HG02642 (cell line): ENCODE results near the gene CHST6.
"Not testable (repeated sequence)": the region's sequence is repeated elsewhere in the genome, so short reads cannot be mapped to it uniquely, and the experiment has no call there.

ENCODE experiments used
- ATAC-seq: cut with Tn5 transposase; IDR thresholded peaks from one replicate; pipeline ENCODE4 v1.9.1; 2021; ENCODE audit warnings: mild to moderate bottlenecking; ENCODE audit not compliant: unreplicated experiment, poor library complexity

Gene CHST6

DNA sequence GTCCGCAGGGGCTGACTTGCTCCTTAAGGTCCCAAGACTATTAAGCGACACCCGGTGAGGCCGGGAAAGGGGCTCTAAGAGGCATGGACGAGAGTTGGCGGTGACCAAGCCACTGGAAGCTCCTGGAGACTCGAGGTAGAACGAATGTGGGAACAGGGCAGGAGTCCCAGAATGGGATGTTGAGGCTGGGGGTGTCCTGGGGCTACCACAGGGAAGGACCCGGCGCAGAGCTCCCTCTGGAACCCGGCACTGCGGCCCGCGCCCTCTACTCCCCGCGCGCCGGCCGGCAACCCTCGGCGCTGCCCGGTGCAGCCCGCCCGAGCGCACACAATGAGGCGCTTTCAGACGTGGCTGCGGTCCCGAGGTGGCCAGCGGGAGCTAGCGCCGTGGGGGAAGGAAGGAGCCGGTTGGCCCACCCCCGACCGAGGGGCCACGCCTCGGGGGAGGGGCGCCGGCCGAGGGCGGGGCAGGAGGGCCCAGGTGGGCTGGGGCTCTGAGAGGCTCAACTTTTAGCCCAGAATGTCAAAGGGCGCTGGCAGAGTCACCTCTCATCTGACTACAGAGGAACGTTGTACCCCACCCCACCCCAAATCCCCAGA, at the start of gene CHST6:
Gene CHST6 (minus strand): TSS at position 366 of the 599 bp plus-strand sequence. CDS start 15,613 bp downstream, outside the sequence.
- peak; percentile 85 for ATAC-seq

DNA sequence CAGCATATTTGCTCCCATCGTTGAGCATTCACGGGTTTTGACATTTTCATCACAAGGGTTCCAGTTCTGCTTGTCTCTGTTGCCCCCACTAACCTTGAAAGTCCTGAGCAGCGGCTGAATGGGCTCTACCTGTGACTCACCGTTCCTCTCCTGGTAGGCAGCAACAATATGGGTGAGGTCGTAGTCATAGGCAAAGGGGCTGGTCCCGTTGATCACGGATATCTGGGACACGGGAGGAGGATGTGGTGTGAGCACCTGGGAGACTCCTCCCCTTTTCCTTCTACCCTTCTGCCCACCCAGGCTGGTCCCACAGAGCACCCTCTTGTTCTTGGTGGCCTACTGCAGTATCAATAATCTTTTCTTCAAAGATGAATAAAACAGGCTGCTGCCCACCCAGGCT, 47.2 kb upstream of the CHST6 start:
- not testable (repeated sequence) for ATAC-seq

DNA sequence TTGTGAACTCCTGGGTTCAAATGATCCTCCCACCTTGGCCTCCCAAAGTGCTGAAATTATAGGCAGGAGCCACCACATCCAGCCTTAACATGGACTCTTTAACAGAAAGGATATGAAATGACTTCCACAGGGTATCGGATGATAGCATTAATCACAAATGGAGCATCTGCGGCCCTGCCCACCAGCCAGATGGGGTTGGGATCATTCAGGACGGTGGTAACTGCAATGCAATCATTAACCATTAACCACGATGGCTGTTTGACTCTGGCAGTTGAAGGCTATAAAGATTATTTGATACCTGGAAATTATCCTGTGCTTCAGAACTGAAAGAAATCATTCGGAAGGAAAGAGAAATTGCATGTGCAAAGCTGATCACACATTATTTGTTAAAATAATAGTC, 46.0 kb upstream of the CHST6 start:
- ATAC-seq = no peak

DNA sequence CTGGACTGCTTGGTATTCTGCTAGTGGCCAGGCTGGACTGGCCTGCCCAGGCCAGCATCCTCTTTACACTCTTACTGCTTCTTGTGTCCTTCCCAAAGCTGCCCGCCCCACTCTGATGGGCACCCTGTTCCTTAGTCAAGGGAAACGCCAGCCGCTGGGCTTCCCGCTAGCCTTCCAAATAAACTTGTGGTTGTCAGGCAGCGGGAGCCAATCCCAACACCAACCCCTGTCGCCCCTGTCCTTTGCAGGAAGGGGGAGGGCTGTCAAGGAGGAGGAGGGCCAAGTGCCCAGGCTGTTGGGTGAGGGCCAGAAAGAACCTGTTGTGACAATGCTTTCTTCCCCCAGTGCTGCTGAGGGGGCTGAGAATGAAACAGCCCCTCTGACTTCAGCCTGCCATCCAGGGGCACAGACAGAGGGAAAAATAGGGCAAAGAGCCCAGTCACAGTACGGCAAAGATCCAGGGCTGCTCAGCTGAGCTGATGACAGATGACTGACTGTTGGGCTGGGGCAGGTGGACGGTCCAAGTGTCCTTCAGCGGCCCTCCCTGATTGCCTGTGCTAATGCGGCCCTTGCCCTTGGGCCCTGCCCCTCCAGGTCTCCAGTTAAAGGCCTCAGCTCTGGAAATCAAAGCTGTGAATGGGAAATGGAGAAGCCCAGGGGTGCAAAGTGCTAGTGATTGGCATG, 43.8 kb upstream of the CHST6 start:
- not testable (repeated sequence) for ATAC-seq

DNA sequence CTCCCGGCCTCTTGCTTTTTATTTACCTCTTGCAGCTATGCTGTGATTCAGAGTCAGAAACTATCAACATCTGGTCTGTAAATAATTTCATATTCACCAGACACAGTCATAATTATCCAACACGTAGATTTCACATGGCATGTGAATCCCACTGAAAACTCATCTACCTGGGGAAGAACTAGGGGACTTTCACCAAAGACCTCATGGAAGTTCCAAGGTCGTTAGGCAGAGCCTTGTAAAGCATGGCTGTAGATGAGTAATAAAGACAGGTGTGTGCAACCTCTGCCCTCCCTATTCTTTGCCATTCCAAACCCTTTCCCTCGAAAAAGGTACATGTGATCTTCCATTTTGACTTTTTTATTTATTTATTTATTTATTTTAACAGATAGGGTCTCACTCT, 42.5 kb upstream of the CHST6 start:
- ATAC-seq = no peak

DNA sequence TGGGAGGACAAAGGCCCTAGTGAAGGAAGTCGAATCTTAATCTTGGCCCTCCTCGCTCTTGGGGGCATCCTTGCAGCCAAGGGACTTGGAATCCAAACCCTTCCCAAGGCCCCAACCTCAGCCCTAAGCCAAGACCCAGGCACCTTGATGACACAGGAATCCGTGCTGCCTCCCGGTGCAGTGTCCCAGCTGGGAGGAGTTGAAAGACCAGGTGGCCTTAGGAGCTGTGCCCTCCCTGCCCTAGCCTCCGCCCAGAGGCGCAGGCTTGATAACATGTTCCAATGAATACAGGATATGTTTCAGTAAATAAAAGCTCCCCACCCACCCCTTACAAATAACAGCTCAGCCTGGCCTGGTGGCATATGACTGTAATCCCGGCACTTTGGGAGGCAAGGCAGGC, 40.7 kb upstream of the CHST6 start, which contains the start of gene CHST5:
Gene CHST5 (minus strand): TSS at position 208 of the 400 bp plus-strand sequence. CDS start 5,724 bp downstream, outside the sequence.
- ATAC-seq = no peak

DNA sequence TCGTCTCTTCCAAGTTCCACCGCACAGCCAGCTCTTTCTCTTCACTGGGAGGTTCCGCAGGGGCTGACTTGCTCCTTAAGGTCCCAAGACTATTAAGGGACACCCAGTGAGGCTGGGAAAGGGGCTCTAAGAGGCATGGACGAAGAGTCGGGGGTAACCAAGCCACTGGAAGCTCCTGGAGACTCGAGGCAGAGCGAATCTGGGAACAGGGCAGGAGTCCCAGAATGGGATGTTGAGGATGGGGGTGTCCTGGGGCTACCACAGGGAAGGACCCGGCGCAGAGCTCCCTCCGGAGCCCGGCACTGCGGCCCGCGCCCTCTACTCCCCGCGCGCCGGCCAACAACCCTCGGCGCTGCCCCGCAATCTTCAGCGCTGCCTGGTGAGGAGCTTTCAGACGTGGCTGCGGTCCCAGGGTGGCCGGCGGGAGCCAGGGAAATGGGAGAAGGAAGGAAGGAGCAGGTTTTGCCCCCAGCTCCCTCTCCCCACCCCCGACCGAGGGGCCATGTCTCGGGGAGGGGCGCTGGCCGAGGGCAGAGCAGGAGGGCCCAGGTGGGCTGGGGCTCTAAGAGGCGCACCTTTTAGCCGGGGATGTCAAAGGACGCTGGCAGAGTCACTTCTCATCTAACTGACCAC, 40.1 kb upstream of the CHST6 start:
- no peak for ATAC-seq

DNA sequence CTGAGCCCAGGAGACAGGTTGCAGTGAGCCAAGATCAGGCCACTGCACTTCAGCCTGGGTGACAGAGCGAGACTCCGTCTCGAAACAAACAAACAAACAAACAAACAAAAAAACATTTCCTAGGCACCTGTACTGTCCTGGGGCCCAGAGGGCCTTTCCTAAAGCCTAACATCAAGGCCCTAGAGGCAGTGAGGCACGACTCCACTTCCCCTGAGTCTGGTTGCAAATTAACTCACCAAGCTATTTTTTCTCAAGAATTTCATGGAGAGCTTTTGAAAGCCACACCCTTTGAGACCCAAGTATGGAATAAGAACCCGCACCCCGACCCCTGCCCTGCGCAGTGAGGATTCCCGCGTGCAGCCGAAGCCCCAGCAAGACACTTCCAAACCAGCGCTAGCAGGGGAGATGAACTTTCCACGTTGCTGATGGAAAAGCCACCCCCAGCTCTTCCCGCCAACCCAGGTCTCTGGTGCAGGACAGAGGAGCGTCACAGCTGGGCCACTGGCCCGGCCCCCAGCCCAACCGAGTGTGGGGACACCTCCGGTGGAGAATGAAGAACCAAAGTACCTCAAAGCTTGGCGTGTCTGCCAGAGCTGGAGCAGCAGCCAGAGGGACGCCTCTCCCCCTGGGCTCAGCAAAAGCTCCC, 39.4 kb upstream of the CHST6 start:
- no peak for ATAC-seq

DNA sequence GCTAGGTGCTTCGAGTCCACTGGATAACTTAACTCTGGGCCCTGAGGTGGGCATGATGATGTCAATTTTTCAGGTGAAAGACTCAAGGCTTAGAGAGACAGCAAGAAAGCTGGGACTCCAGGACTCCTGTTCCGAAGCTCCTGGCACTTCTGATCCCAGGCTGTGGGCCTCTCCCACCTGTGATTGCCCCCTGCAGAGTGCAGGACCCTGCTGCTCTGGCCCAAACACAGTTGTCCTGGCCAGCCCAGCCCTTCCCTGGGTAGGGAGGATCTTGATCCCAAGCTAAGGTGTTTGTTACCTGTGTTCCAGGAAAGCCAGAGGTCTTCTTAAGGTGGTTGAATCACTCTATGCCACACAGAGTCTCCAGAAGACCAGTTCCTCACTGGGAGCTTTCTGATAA, 37.5 kb upstream of the CHST6 start:
- no peak for ATAC-seq

DNA sequence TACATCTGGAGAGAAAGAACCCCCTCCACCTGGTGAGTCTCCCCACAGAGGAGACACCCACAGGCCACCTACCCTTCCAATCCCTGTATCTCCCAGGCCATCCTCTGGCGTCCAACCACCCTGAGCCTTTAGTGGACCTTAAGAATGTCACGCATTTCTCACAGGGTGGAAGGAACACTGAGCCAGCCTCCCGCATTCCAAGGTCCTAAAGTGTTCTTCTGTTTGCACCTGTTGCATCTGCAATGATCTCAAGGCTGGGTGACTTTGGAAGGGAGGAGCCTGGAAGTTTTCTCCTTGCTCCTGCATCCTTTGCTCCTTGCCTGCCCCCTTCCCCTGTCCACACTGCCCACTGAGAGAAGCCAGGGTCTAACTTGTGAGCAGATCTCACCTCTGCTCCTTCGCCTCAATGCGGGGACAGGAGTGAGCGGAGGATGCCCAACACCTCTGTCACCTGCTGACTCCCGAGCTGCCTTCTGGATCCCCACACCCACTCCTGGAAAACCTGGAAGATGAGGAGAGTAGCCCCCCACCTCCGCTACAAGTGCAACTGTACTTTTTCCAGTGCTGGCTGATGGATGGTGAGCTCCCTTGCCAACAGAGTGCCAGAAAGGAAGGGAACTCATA, 37.0 kb upstream of the CHST6 start:
- no peak for ATAC-seq

DNA sequence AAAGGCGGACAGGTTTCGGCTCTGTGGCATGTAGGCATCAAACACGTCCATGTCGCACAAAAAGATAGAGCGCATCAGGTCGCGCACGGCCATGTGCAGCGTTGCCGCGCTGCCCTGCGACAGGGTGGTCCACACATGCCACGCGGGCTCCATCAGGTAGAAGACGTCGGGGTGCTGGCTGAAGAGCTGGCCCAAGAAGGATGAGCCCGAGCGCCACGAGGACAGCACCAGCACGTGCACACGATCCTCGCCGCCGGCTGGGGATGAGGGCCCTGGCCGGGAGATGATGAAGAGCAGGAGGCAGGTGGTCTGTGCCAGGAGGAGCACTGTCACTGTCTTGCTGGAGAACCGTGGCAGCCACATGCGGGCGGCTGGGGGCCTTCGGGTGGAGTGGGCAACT, 34.7 kb upstream of the CHST6 start:
- no peak for ATAC-seq

DNA sequence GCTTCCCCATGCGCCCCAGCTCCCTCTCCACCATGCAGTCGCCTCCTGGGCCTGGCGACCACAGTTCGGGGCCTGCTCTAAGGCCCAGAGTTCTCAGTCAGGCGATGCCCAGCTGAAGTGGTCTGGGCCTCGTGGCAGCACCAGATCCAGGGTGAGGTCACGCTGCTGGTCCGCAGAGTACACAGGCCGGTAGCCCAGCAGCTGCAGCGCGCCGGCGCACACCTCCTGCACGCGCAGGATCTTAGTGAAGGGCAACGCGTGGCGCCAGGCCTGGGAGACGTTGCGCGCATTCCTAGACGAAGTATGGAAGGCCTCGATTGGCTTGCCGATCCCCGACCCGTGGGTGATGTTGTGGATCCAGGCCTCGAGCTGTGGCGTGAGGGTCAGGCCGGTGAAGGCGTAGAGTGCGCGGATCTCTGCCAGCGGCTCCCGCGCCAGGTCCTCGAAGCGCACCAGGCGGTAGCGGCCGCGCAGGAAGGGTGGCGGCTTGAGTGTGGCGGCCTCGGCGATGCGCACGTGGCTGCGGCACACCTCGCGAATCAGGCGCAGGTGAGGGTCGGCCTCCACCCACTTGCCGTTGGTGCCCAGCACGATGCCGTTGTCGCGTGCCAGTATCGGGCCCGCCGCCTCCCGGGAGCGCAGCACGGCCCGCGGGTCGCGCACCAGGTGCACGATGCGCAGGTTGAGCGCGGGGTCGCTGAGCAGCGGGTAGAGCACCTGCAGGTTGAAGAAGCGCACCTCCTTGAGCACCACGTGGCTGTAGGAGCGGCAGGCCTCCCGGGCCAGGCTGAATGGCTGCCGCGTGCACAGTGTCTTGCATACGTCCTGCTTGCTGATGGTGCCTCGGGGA, 34.0 kb upstream of the CHST6 start:
- ATAC-seq = no peak

DNA sequence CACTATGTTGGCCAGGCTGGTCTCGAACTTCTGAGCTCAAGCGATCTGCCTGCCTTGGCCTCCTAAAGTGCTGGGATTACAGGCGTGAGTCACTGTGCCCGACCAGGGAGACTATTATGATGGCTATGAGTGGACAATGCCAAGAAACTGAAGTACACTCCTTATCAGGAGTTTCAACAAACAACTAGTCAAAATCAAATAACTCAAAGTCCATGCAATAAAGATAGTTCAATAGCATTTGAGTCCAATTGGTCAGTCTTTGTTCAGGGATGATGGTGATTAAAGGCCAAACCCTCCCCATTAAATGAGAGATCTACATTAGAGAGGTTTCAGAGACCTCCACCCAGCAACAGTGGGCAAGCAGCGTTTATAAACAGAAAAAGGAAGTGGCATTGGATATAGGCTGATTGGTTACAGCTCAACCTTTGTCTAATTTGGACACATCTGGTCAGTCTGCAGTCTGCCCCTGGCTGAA, 32.6 kb upstream of the CHST6 start:
- no peak for ATAC-seq

DNA sequence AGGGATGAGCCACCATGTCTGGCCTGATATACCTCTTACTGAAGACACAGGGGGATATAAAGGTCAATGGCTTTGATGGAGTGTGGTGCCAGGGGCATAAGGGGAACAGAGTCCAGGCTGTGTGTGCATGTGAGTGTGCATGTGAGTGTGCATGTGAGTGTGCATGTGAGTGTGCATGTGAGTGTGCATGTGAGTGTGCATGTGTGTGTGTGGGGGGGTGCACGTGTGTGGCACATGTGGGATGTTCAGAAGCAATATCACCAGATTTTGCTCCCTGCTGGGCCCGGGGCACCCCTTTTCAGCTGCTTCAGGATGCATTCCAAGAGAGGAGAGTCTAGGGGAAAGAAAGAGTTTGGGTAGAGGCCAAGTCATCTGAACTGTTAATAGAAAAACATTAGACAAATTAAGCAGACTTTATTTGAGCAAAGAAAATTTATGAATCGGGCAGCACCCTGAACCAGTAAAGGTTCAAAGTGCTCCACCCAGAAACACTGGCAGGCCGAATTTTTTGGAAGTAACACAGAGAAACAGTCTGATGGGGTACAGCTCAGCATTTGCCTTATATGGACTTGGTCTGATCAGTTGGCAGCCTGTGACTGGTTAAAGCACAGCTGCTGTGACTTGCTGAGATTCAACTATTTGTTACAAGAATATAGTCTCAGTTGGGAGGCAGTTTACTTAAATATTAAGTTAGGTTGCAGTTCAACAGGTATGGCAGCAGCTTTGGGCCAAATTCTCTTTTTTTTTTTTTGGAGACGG, 31.0 kb upstream of the CHST6 start:
- no peak for ATAC-seq

DNA sequence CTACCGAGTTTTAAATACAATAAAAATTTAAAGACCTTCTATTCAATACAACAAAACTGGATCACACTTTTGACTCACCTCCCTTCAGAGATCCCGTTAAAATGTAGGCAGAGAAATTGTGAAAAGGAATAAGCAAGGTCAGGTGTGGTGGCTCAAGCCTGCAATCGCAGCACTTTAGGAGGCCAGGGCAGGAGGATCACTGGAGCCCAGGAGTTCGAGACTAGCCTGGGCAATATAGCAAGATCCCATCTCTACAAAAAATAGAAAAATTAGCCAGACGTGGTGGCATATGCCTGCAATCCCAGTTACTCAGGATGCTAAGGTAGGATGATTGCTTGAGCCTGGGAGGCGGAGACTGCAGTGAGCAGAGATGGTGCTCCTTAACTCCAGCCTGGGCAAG, 23.9 kb upstream of the CHST6 start:
- no peak for ATAC-seq

DNA sequence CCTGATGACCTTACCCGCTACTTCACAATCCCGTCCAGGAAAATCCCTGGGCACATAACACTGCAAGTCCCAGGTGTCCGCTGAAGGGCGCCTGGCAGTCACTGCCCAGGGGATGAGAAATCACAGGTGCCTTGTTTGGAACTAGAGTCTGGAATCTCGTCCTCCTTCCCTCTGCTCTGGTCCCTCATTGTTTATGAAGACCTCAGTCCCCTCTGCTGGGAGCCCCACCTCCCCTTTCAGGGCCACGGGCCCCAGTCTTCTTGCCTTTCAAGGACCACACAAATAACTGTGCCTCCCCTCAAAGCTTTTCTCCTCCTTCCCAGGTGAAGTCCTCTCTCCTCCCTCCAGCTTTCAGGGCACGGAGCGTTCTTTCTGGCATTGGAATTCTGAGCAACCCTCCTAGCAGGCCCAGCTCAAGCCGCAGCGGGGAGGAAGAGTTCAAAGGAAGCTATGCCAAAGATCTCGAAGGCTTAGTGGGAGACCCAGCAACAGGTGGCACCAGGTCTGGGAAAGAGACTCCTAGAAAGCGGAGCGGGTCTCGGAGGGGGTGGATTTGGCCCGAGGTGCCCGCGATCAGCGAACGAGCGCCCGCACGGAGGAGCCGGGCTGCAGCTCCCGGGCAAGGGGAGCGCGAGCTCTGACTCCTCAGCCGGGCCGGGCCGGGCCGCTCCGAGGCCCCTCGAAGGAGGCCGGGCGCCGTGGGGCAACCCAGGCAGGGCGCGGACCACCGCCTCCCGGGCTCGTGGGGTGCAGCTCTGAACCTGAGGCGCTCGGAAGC, 21.1 kb upstream of the CHST6 start:
- ATAC-seq = peak; percentile 37

DNA sequence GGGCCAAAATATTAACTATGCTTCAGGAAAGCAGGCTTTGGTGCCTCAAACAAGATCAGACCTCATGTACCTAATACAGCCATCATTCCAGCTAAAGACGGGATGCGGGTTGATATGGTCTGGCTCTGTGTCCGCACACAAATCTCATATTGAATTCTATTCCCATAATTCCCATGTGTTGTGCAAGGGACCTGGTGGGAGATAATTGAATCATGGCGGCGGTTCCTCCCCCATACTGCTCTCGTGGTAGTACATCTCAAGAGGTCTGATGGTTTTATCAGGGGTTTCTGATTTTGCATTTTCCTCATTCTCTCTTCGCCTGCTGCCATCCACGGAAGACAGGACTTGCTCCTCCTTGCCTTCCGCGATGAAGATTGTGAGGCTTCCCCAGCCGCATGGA, 19.1 kb upstream of the CHST6 start:
- ATAC-seq = no peak

DNA sequence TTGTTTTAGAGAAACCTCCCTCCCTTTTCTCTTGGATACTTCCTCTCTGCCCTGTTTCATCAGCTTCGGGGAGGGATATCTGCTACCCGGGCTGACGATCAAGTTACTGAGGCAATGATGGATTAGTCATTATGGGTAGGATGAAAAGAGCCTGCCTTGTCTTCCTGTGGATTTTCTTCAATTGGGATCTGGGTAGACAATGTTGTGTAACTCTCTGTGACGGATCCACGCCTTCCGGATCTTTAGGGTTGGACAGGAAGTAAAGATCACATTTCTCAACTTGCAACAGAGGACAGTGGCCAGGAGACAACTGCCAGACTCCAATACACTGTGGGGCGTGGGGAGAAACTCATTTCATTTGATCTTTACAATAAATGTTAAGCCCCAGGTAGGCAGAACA, 11.3 kb upstream of the CHST6 start:
- no peak for ATAC-seq
